NCI-H1105 (cell line): ENCODE results near the gene HDHD2.

Experiments
- DNase-seq: peaks from one replicate; lab custom pipeline; 2025; lab: John Stamatoyannopoulos, UW

The HDHD2 gene

DNA sequence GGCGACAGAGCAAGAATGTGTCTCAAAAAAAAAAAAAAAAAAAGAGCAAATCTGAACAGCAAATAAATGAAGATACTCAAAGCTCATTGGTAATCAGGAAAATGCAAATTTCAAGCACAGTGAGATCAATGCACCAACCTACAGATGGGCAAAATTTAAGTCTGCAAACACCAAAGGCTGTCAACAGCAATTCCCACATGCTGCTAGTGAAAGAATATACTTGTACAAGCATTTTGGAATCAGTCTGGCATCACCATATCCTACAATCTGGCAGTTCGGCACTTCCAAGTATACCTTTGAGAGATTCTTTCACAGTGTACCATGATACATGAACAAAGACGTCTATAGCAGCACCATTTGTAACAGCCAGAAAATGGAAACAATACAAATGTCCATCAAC is 4.1 kb downstream of the HDHD2 start:
- DNase-seq, result no peak

DNA sequence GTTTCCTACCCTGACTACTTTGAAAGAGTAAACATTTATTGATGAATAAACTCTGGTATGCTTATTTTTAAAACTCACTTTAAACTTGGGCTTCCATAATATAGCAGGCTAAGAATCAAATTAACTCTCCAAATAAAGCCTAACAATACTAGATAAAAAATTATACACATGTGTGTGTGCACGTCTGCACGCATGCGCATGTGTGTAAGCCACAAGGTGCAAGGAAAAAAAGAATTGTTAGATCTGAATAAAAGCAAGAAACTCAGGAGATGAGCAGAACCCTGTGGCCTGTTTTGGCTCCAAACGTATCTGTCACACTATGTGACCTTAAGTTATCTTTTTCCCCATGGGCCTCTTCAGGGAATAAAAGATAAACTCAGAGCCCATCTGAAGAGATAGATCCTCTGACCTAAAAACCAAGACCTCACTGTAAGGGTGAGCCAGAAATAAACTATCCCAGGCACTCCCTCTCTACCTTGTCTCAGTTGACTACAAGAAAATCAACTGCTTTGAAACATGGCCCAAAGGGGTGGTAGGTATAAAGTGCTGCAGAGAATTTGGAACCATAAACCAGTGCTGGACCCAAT is 6.3 kb downstream of the HDHD2 start:
- DNase-seq, result no peak

DNA sequence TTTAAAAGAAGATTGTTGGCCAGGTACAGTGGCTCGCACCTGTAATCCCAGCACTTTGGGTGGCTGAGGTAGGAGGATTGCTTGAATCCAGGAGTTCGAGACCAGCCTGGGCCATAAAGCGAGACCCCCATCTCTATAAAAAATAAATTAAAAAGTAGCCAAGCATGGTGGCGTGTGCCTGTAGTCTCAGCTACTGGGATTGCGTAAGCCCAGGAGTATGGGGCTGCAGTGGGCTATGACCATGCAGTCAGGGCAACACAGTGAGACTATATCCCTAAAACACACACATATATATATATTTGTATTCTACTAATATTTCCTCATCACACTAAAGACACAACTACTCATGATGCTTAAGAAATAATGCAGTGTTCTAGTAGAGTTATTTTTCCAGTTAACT is 7.1 kb downstream of the HDHD2 start:
- no peak for DNase-seq

DNA sequence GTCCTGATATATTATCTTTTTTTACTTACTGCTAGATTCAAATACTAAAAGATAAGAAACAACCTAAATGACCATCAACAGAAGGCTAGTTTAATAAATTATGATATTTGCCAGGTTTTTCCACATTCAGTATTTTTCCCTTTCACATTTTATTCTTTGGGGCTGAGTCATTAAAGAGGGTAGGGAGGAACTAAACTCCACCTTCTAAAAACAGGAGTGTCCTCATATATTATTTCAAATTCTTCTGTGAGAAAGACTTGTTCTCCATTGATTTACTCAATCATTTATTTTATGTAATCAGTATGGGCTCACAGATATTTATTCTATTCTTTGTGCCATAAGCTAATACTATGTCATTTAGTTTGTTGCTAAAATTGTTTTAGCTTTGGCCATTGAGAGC is 9.0 kb downstream of the HDHD2 start:
- no peak for DNase-seq

DNA sequence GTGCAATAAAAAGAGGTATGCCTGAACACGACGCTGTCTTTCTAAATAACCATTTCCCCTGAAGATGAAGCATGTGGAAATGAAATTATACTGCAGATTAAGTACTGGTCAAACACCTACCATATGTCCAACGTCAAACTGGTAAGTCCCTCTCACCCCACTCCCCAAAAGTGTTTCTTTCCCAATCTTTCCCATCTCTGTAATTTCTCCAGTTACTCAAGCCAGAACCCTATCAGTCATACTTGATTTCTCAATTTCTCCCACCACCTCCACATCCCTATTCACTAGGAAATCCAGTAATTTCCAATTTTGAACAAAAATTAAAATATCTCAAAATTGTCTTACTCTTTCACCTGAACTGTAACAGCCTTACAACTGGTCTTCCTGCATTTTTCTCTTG is 29.2 kb downstream of the HDHD2 start:
- DNase-seq, result no peak

DNA sequence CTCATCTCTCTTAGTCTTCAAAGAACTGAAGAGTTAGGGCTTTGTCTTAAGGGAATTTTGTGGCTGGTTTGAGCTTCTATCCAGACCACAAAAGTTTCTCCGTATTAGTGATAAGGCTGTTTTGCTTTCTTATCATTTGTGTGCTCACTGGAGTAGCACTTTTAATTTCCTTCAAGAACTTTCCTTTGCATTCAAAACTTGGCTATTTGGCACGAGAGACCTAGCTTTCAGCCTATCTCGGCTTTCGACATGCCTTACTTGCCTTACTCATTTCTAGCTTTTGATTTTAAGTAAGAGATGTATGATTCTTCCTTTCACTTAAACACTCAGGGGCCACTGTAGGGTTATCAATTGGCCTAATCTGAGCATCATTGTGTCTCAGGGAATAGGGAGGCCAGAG is 29.9 kb downstream of the HDHD2 start:
- DNase-seq, result no peak

DNA sequence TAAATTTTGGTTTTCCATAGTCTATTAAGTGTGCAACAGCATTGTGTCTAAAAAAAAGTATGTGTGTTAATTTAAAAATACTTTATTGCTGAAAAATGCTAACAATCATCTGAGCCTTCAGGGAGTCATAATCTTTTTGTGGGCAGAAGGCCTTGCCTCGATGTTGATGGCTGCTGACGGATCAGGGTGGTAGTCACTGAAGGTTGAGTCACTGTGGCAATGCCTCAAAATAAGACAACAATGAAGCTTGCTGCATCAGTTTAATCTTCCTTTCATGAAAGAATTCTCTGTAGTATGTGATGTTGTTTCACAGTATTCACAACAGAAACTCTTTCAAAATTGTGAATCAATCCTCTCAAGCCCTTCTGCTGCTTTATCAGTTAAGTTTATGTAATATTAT is 31.3 kb downstream of the HDHD2 start:
- DNase-seq, result no peak

DNA sequence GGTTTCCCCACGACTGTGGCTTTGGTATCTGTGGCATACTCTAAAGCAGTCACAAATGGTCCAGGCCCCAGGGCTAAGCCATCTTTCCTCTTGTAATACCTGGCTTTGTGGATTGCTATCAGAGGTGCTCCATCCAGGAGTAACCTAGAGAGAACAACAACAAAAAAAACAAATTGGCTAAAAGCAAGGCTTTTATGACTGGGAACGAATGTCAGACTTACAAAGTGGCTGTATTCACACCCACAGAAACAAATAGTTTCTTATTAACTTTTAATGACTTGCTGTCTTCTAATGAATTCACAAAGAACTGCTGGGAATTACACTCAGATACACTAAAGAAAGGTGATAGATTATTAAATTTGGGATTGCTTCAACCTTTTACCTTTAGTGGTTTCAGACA is 35.1 kb downstream of the HDHD2 start:
- DNase-seq, result no peak

DNA sequence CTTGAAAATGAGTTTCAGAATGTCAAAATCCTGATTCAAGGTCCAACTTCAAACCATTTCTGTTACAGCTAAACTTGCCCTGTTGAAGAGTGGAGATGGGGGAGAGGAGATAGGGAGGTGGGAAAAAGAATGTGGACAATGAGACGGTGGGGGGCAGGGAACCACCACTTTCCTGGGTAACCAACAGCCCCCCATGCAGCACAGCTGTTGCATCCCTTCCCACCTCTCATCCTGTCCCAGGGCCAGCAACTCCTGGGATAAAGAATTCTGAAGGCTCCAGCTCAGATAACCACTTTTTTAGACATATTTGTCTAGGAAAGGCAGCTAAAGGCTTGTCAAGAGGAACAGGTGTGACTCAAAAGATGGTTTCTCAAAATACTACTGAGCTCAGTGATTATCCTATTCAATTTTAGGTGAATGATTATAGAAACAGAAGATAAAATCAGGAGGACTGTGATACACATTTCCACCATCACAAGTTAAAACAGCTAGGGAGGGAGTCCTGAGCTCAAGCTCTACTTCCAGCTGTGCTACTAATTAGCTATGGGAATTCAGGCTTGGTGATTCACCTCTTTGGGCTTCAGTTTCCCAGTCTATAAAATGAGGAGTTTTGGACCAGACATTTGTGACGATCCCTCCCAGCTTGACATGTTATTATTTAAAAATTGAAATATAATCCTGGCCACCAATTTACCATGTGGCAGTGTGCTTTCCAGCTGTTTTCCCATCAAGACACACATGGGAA is 36.3 kb downstream of the HDHD2 start:
- no peak for DNase-seq

DNA sequence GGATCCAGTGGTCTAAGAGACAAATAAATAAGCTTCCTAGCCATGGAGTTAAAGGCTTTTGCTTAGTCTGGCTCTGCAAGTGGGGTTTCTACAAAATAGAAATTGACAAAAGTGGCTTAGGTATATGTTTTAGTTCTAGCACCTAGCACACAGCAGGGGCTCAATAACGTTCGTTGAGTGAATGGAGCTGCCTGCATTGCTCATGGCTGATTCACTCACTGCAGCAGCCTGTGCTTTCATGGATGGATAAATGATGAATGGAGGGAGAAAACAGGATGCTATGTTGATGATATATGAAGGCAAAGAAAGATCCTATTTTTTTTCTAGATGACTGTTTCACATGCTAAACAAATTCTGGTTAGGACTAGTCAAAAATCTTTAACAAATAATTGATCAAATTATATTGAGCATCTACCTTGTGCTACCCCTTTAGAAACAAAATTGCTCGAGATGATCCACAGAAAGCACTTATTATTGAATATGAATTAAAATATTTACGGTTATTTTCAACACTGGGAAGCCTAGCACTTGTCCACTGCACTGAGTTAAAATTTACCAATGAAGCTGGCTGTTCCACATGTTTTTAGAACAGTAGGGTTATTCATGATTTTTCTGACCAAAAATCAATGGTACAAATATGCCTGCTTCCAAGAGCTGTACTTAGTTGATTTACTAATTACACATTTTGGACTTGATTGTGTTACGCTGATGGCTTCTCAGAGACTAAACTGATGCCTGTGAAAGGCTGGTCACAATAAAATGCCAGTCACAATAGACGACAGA is 39.6 kb downstream of the HDHD2 start:
- no peak for DNase-seq

DNA sequence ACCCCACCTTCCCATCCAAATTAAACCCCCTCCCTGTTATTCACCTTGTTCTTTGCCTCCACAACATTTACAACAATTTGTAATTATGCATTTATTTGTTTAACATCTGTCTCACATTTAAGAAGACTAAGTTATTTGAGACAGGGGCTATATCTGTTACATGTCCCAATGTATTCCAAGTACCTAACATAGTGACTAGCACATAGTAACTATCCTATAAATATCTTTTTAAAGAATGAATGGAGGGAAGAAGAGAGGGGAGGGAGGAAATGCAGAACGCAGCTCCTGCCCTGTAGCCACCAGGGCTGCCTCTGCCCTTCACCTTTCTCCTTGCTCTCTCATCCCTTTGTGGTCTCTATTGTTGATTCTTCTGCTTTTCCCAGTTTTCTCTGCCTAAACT is 40.6 kb downstream of the HDHD2 start:
- DNase-seq, result no peak

DNA sequence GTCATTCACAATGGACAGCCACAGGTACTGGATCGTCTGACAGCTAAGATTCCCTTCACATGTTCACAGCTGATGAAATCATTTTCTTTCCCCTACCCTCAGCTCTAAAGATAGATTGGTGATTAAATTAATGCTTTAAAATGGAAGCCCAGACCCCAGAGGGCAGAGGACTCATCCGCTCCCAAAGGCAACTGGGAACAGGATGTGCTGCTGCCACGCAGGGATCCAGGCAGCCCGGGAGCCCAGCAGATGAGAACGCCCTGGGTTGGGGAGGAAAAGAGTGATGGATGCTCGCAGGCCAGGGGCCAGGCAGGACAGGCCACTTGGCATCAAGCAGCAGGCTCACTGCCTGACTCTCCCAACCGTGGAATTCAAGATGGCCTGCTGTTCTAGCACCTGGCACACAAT is 41.3 kb downstream of the HDHD2 start:
- no peak for DNase-seq

DNA sequence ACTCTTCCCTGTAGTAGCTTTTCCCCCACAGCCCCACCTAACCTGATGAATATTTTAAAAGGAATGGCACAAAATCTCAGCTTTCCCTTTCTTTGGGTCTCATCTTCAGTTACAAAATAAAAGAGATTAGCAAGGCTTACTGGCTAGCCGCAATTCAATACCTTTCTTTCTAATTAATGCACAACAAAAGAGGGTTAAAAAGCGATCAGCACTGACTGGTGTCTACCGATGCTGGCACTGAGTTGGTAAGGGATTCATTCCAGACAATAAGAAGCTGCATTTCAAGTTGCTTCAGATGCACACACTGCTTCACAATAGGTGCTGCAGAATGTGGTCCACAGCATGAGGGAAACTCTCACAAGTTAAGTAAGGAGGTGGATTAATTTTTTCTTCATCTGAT is 41.9 kb downstream of the HDHD2 start:
- no peak for DNase-seq

DNA sequence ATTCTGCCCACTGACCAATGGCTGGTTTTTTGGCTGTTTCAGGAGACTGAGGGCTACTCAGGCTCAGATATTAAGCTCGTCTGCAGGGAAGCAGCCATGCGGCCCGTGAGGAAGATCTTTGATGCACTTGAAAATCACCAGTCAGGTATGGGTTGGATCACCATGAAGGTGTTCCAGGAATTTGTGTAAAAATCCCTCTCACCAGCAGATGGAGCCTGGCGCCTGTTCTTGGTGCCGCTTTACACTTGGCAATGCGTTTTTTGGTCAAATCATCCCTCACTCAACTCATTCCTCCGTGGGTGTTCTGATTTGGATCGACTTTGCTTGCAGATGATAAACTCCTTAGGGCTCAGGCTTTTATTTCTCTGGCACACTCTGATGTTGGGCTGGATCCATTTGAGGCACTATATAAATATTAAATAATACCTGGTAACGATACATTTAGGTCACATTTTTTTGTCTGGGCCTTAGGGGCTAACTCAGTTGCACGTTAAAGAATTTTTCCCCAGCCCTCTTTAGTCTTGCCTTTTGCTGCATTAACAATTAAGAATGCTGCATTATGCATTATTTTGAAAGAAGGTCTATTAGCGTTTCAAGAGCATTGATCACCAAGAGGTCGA is 50.0 kb downstream of the HDHD2 start:
- peak; percentile 56 for DNase-seq

DNA sequence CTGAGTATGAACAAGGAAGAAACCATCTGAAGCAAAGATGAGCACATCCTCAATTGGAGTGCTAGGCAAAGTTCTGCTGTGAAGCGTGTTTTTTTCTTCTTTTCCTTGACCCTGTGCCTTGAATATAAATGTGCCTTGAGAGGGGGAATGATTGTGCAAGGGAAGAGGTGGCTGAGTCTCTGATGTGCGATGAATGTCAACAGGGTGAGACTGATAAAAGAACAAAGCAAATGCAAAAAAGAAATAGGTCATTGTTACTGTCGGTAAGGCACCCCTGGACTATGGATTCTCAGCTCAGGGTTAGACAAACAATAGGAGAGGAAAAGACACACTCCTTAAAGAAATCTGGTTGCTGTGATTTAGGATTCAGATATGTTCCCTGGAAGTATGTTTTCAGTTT is 54.5 kb downstream of the HDHD2 start:
- DNase-seq, result no peak

DNA sequence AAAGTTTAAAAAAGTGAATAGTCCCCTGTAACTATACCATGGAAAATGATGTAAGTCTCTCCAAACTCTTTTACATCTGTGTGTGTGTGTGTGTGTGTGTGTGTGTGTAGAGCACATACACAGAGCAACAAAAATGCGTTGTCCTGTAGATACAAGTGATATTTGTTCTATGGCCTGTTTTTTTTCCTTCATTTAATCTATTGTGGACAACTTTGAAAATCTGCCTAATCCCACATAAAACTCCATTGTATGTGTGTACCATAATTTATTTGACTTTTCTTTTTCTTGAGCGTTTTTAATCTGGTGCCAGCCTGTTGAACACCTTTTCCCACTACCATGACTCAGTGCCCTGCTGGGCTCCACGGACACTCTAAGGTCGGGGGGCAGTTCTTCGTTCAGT is 62.6 kb downstream of the HDHD2 start:
- no peak for DNase-seq

DNA sequence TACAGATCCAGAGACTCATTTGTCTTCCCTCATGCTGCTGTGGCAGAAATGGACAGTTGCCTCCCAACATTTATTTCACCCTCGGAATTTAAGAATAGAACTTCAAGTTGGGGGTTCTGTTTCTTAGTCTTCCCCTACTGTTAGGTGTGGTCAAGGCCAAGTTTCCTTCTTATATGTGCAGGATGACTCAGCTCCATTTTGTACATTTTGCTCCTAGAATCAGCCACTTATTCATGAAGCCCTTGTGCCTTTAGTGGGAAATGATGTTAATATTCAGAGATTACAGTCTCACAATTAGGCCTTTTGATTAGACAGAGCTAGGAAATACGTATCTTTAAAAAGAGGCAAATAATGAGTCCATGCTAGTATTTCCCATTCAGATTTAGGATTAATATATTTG is 68.7 kb downstream of the HDHD2 start:
- no peak for DNase-seq

DNA sequence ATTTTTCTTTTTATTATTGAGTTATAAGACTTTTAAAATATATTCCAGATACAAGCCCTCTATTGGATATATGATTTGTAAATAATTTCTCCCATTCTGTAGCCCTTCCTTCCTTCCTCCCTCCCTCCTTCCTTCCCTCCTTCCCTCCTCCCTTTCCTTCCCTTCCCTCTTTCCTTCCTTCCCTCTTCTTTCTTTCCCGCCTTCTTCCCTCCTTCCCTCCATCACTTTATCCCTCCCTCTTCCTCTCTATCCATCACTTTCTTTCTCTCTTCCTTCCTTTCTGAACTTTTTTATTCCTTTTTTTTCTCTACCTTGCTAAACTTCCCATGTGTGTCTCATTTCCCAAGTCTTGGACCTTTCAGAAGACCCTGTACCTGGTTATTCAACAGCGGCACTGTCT is 69.4 kb downstream of the HDHD2 start:
- no peak for DNase-seq

DNA sequence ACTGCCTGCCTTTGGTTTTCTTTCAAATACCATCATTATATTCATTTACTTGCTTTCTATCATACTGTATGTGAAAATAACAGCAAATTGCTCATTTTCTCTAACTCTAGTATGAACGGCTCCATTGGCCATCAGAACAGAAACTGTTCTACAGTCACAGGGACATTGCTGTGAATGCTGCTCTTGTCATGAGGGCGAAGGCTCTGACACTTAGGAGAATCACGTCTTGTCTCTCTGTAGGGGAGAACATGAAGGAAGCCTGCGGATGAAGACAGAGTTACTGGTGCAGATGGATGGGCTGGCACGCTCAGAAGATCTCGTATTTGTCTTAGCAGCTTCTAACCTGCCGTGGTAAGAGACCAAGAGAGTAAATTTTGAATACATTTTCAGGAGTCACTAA is 73.2 kb downstream of the HDHD2 start:
- DNase-seq, result no peak

DNA sequence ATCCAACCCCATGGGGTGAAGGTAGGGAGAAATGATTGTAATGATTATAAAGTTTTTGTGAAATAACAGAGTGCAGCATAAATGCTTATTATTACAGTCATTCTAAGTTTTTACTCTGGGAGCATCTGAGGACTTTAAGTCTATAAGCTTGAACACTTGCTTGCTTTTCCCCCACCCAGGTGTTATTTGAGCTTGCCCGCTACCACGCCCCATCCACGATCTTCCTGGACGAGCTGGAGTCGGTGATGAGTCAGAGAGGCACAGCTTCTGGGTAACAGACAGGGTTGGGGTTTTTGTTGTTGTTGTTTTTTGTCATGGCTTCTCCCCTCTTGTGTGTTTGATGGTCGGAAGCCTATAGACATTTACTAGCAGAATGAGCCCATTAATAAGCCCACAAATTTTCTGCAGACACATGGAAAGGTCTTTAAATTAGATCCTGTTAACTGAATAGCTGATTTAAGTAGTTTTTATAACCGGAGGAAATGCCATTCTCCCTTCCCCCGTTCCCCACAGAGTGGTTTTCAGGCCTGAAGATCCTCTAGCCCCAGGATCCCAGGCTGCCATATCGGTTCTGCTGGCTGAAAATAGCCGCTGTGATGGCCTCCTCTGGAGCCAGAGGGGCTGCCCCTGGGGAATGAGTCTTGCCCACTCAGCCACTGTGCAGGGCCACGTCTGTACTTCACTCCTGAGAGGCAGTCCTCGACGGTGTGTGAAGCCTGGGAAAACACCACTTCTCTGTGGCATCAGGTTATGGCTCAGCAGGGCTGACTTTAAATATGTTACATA is 75.0 kb downstream of the HDHD2 start:
- no peak for DNase-seq

DNA sequence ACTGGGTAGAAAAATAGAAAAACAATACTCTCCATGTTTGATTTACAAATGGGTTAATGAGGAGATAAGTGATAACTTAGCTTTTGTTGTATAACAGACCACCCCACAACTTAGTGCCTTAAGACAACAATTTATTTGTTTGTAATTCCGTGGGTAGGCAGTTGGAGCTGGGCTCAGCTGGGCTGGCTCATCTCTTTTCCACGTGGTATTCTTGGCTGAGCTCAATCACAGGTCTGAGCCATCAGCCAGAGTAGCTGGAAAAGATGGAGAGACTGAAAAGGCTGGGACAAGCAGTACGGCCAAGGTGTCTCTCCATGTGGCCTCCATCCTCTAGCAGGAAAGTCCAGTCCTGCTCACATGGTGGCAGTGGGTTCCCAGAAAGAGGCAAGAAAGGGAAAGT is 82.7 kb downstream of the HDHD2 start:
- DNase-seq, result no peak

DNA sequence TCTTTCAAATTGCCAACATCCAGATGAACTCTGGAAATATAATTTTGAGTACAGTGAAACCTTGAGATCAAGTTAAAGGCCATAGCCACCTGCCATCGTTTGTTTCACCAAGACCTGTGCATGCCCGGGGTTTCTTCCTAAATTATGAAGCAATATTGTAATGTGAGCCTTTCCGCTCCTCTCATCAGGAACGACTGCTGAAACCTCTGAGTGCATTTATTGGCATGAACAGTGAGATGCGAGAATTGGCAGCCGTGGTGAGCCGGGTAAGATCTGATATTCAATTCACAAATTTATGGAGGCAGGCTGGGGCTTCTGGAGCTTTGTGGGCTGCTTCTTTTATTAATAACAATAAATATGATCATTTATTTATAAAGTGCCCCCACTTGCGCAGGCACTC is 87.2 kb downstream of the HDHD2 start:
- DNase-seq, result no peak
